Peyer's patch (tissue), 4 donors: ENCODE data around the gene NHSL2.

Experiments
- CTCF ChIP-seq, 6 experiments: fragments of 450-650 bp in 4 of 6; fragments of 200-600 bp in 2 of 6; sonication (generic) in 1 of 6; IDR thresholded peaks; one replicate each; pipeline ENCODE4 v1.5.1; 2017 to 2019; ENCODE audit warnings: antibody characterized with exemption in 6 of 6, mild to moderate bottlenecking in 3 of 6, moderate library complexity in 1 of 6
- POLR2A ChIP-seq, 2 donors: fragments of 450-650 bp; IDR thresholded peaks; one replicate each; pipeline ENCODE4 v1.5.1; 2017; ENCODE audit warnings: antibody characterized with exemption in 2 of 2, mild to moderate bottlenecking in 2 of 2, moderate library complexity in 2 of 2

- no peak for TF ChIP-seq CTCF (IDR thresholded peaks at IDR 0.05)
- TF ChIP-seq POLR2A (IDR thresholded peaks at IDR 0.05) = no peak
Observed at GRCh38 chrX:71996136-71996535, 85.5 kb downstream of the NHSL2 start.
